T1000 (cell line): ENCODE results near the gene MYH9.

Experiments used
- DNase-seq: peaks from one replicate; lab custom pipeline; 2025; ENCODE audit warnings: mixed read lengths; lab: John Stamatoyannopoulos, UW

MYH9 gene

DNA sequence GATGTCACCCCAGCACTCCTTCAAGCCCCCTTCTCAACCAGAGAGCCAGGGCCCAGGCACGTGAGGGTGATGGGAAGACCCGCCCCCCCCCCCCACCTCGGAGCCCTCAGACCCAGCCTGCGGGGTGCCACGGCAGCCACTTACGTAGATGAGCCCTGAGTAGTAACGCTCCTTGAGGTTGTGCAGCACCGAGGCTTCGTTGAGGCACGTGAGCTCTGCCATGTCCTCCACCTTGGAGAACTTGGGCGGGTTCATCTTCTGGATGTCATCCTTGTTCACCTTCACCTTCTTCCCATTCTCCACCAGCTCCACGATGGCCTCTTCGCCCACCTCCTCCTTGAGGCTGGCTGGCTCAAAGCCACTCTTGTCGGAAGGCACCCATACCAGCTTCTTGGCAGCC is 39.0 kb downstream of the MYH9 start:
- no peak for DNase-seq

DNA sequence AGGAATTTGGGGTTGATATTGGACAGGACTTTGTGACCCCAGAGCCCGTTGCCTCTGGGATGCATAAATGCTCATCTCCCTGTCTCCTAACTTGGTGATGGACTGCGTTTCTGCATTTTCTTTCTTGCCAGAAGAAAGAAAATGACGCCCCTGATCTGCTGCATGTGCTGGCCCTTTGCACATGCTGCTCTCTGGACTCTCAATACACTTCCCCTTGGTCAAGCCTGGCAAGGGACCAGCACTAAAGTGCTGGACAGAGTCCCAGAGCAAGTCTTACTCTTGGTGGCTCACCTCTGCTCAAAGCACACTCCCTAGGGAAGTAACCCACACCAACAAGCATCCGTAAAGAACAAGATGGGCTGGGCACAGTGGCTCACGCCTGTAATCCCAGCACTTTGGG is 40.7 kb downstream of the MYH9 start:
- DNase-seq: no peak

DNA sequence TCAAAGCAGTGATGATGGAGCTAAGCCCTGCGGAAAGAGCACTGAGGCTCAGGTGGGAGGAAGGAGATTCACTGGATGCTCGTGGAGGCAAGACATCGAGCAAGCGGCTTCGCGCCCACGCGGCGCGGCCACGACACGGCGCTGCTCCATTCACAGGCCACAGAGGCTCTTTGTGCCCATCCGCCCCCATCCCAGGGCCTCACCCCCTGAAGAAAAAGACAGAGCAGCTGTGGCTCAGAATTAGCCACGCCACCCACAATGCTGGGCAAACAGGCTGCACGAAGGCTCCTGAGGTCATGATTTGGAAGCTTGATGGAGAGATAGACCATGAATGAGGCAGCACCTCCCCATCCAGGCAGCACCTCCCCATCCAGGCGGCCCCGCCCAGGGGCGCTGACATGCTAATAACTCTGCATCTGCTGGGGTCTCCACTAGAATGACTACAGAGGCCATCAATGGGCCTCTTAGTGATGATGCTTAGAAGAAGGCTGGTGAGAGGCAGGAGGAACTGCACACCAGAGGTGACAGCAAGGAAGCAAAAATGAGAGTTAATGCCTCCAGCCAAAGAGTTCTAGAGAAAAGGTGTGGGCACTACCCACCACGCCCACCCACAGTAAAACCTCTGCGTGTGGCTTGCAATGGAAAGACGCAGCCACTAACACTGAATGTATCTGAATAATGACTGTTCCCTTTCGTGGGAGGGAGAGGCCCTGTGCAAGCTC is 43.5 kb downstream of the MYH9 start:
- no peak for DNase-seq

DNA sequence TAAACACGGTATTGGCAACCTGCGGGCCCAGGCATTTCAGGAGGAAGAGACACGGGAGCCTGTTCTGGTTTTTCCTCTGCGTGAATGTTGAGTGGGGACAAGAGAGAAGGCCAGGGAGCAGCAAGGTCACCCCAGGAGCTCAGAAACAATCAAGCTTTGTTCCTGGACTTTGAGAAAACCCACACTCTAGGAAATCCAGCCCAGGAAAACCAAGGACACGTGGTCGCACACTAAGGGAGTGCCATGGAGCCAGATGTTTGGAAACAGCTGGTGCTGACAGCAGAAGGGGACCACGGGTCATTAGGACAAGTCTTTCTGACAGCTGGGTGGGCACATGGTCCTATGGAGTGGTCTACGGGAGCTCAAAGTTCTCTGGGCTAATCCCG is 44.1 kb downstream of the MYH9 start:
- DNase-seq: no peak

DNA sequence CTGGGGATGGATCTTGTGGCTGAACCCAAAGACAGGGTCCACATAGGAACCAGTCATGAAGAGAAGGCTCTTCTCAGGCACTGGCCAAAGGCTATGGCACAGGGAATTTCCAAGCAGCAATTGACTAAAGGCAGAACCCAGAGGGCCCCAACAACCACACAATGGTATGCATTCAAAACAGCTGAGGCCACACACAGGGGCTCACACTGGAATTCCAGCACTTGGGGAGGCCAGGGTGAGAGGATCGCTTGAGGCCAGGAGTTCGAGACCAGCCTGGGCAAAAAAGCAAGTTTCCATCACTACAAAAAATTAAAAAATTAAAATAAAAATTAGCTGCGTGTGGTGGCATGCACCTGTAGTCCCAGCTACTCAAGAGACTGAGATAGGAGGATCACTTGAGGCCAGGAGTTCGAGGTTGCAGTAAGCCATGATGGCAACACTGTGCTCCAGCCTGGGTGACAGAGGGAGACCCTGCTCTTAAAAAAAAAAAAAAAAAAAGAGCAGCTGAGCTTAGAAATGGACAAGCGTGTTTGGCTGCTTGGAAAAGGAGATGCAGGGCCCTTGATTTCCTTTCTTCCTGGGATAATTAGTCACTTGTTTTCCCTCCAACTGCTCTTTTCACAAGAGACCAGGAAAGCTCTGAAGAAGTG is 44.6 kb downstream of the MYH9 start:
- no peak for DNase-seq

DNA sequence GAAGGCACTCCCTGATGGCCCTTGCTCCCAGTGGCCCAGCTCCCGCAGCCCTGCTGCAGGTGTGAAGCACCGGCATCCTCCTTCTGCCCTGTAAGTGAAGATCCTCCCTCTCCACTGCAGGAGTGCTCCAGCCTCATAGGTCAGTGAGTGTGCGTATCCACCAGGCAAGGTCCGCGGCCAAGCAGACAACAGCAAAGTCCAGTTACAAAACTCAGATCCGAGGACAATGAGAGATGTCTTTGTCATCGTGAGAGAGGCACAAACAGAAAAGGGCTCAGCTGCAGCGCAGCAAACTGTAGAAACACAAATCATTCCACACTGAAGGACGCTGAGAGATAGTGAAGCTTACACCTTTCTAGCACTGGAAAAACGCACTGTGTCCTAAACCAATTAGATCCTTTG is 46.1 kb downstream of the MYH9 start:
- DNase-seq: no peak

DNA sequence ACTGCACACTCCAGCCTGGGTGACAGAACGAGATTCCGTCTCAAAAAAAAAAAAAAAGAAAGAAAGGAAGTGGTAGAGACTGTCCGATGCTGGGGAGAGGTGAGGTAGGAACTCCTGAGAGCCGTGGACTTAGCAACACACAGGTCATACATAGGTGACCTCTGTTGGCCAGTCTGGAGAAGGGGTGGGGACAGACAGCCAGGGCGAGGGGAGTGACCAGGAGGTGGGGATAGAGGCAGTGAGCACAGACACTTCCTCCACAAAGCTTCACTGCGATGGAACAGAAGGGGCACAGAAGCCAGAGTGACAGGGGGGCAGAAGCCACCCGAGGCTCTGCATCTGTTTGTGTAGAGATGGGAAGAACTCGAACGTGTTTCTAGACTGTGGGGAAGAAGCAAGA is 47.1 kb downstream of the MYH9 start:
- no peak for DNase-seq

DNA sequence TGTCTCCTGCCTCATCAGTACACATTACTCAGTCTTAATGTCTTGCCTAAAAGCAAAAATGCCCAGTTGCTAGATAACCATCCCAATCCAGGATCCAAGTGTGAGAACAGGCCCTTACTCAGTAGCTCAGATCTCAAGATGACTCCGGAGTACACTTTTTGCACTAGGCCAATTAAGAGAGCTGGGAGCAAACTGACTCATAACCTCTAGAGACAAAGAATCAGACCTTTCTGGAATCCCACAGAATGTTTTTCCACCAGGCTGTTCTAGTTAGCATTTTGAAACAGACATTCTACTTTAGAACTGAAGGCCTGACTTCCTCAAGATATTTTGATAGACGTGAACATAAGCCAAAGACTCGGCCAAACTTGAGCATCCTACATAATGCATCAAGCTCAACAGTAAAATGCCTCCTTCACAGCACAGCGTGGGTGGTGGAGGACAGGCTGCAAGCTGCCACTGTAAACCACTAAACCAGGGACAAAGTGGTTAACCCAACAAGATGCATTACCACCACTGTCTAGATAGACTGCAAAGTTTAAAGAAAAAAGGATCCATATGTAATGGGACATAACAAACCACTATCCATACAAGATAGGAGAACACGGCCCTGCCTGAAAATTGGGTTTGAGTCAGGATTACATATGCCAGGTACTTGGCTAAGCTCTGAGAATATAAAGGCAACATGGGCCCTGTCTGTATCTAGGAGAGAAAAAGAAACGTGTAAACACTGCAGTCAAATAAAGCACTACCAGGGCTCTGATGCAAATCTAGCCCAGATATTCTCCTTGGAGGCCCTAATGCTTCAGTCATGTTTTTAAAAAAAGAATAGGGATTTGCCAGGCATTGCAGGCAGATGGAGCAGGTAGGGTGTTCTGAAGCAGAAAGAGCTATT is 48.3 kb downstream of the MYH9 start:
- DNase-seq: peak; percentile 37

DNA sequence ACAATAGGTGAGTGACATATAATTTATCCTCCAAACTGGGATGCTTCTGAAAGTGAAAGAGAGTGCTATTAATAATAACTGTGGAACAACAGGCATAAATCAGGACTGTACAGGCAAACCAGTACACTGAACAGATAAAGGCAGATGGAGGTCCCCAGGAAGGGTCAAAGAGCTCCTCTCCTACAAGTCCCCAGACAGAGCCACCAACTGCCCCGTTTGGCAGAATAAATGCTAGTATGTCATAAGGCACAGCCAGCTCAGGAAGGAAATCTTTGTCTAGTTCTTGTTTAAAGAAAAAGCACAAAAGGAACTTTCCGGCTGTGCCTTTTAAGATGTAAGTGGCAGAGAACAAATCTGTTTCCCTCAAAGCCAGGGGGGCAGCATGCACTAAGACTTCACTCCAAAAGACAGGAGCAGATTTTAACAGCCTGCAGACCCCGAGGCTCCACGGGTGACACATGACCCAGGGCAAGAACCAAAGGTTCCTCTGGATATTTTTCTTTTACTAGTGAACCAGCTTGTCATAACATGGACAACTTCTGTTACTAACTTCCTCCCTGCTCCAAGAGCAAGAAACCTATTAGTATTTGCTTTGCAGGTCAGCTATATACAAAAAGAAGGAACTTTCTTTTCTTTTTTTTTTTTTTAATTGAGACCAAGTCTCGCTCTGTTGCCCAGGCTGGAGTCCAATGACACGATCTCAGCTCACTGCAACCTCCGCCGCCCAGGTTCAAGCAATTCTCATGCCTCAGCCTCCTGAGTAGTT is 50.2 kb downstream of the MYH9 start:
- DNase-seq: no peak

DNA sequence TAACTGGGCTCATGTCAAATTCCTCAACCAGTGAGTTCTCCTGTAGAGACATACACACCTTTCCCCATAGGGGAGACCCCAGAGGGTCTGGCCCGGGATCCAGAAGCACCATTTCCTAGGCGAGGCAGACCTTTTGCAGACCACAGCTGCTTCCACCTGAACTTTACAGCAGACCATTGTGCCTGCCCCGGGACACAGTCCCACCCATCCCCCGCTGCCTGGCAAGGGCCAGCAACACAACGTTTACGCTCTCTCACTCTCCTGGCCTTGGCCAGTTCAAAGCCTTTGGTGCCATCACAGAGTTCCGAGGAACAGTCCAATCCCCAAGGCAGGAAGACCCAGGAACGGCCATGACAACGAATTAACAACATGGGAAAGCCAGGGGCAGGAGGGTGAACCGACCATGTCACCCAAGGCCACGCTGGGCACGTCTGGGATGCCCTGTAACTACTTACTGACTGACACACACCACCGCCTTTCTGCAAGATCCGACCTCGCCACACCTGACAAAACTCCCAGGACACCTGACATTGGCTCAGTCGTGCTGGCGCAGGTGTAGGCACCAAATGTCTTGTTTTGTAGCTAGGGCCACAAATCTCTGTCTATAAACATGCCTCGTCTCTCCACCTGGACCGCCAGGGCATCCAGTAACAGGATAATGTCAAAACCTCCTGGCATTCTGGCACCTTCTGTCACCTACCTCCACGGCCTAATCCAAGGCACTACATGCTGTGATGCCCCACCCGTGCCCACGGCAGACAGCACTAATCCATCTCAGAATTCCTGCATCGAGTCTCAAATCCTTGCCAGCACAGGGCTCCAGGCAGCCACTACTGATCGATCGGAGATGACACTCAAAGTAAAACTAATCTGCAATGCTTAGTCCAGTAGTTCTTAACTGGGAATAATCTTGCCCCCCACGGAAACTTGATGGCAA is 51.3 kb downstream of the MYH9 start:
- no peak for DNase-seq

DNA sequence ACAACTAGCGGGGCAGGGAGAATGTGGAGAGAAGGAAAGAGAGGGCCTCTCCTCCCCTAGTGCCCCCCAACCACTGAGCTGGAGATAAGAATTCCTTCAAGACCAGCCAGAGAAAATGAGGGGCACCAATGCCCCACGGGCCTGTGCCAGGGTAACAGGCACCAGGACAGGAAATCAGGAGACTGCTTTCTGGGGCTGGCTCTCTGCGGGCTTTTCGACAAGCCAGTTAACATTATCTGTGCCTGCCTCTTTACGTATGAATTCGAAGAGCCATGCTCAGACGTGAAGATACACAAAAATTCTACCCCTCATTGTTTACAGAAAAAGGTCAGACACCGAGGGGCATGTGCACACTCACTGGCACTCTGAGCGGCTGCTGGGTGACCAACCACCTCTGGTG is 52.1 kb downstream of the MYH9 start:
- no peak for DNase-seq

DNA sequence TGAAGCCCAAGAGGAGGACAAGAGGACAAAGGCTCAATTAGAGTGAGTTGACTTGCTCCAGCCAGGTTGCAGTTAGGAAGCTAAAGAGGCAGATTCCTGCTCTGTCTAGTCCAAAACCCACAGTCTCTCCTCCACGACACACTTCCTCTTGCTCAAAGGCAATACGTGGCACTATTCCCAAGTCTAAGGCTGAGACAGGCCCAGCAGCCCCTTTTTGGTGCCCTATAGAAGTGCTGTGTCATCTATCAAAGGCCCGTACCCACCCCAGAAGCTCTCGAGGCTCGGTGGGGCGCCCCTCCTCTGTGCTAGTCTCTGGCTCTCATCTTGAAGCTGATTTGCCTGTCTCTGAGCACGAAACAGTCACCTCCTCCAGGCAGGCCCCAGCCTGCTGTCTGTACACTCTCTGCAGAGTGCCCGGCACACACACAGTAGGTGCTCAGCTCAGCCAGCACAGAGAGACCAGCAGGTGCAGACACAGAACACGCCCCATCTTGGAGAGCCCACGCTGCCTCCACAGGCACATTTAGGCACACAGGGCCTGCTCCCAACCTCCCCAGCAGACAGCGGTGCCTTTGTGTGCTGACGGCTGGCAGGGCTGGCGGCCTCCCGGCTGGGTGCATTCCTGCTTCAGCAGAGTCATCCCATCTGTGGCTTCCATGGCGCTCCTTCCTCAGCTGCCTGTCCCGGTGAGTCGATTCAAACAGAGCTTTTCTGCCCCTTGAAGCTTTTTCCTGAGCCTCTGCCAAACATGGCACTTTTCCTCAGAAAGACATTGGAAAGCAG is 52.8 kb downstream of the MYH9 start:
- DNase-seq: no peak

DNA sequence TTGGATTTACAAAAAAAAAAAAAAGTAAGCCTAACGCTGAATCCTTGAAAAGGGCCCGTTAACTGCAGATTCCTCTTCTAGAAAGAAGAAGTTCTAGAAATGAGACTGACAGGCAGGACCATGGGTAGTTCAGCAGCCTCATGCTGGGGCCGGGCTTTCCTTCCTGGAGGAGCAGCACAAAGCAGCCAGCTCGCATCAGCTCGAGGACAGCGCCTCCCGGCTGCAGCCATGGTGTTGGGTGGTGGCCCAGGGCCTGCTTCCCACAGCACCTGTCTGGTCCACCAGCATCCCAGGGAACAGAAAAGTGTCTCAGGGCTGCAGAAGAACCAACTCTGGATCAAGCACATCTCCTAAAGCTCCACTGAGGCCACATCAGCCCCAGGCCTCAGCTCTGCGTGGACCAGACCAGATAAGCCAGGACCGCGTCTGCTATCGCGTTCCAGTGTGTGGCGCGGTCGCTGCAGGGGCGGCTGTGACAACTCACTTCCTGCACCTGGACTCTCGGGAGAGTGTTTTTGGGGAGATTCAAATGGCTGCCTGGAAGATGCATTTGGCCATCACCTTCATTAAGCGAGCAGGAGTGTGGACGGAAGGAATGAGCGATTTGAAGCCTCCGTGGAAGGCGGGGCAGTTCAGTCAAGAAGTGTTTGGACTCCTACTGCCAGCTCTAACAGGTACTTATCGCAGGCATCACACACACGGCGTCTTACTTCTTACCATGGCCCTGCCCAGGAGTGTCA is 53.5 kb downstream of the MYH9 start:
- DNase-seq: no peak

DNA sequence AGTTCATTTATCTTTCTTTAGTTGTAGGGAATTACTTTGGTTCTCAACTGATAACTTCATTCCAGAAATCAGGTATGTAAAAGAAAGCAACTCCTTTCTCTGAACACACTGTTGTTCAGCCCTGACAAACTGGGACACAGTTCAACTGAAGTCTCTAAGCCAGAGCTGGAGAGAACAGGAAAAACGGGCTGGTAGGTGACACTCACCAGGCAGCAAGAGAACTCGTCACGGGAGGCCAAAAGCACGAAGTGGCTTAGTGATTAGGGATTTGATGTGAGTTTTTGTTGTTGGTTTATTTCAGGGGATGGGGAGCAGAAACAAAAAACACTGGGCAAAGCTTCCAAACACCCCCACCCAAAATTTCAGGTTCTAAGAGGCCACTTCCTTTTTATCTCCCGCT is 54.1 kb downstream of the MYH9 start:
- DNase-seq: no peak

DNA sequence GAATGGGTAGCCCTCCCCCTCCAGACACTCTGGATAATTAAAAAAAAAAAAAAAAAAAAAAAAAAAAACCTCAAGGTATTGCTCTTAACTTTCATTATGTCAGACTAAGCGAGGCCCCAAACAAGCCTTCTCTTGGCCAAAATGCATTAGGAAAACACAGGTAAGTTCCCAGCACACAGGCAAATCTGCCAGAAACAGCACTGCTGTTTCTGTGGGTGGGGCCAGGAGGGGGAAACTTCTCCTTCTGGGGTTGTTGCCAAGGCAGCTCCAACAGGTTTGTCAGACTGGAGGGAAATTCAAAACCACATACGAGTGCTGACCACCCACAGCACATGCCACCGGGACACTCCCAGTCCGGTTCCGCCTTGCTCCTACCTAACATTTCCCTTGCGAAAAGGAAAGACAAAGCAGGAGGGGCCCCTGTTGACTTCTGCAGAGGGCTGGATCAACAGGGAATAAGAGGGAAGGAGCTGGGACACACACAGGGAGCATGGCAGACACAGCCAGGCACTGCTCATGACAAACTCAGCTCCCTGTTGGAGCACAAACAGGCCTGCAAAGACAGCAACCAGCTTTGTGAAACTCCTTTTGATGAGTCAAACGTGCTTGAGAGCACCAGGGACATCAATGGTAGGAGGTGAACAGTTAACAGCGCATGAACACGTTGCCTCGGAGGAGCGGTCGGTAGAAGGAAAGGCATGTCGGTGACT is 55.0 kb downstream of the MYH9 start:
- DNase-seq: no peak

DNA sequence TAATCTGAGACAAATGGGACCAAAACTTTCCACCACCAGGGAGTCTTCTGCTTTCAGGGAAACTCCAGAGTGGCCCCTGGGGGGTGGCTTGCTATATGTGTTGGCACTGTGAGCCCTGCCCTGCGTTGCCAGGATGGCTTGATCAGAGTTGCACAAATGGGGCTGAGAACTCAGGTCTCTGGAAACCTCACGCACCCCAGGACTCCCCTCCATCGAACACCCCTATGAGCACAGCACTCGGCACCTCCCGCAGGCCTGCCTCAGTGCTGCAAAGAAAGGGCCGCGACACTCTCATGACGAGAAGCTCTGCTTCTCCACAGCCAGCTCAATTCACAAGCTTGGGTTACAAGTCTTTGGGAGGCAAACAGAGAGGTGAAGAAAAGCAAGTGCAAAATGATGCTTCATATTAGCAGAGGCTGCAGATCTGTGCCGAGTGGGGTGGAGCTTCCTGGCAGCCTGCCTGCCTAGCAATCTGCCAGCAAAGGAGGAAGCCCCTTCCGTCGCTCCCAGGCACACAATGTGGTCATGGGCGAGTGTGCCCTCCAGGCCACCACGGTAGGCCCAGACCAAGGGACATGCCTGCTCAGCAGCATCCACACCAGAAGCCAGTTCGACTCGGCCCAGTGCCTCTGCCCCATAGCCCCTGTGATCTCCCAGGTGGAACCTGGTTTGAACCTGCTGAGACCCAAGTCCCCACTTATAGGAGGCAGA is 55.7 kb downstream of the MYH9 start:
- peak; percentile 52 for DNase-seq

DNA sequence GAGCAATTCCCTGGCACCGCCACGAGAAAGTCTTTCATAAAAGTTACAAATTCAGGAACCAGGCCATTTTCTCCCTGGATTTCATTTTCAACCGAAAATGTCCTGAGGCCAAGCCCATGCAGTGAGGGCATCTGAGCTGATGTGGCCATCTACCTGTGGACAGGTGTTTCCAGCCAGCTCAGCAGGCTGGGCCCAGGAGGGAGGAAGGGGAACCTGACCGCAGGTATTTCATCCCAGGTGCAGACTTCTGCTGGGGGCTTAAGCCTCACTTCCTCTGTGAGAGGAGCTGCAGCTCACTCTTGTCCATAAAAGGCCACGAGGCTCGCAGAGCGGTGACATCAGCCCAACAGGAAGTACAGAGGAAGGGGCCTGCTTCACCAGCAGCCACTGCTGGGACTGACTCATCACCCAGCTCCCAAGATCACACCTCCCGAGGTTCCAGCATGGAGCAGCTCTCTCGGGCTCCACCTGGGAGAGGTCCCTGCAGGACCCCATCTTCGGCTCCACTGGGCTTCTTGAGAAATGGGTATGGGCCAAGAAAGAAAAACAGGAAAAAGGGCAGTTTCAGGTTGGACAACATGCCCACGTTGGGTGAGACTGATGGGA is 56.4 kb downstream of the MYH9 start:
- DNase-seq: peak; percentile 58
